Endodermal cell (in vitro differentiated cells): ENCODE measurements around the gene UBASH3A. TPM values are rescaled to one million over a fixed set of nuclear protein-coding genes. Genes with fewer than 3 reads are reported as not detected.

Source experiments
- DNase-seq: peaks from one replicate; pipeline ENCODE4 v3.0.0-alpha.2; 2017
- H3K27ac ChIP-seq: 2 replicates; pipeline ENCODE4 v1.5.1; 2013; ENCODE audit warnings: mild to moderate bottlenecking, low read depth, low read length, moderate library complexity
- H3K27me3 ChIP-seq: 2 replicates; pipeline ENCODE4 v1.6.1; 2013; ENCODE audit warnings: mild to moderate bottlenecking, low read length, moderate library complexity; ENCODE audit not compliant: insufficient read depth, control insufficient read depth, poor library complexity, severe bottlenecking
- H3K36me3 ChIP-seq: 2 replicates; pipeline ENCODE4 v1.7.0; 2013; ENCODE audit warnings: mild to moderate bottlenecking, low read length, moderate library complexity; ENCODE audit not compliant: control insufficient read depth, insufficient read depth
- H3K4me1 ChIP-seq: one replicate; pipeline ENCODE4 v1.7.0; 2013; ENCODE audit warnings: low read length; ENCODE audit not compliant: control insufficient read depth, insufficient read depth
- H3K4me3 ChIP-seq: 2 replicates; pipeline ENCODE4 v1.5.1; 2013; ENCODE audit warnings: mild to moderate bottlenecking, low read length, moderate library complexity
- H3K9ac ChIP-seq: 2 replicates; pipeline ENCODE4 v1.6.1; 2013; ENCODE audit warnings: mild to moderate bottlenecking, low read length, moderate library complexity; ENCODE audit not compliant: poor library complexity, severe bottlenecking; ENCODE audit errors: extremely low read depth
- H3K9me3 ChIP-seq: 2 replicates; pipeline ENCODE4 v1.6.1; 2013; ENCODE audit warnings: mild to moderate bottlenecking, low read length, moderate library complexity; ENCODE audit not compliant: control insufficient read depth
- H3K27ac Mint-ChIP-seq: 2 replicates; pipeline ENCODE4 v1.8.0; 2020; ENCODE audit warnings: mixed read lengths
- H3K27me3 Mint-ChIP-seq: 2 replicates; pipeline ENCODE4 v1.8.0; 2021; ENCODE audit warnings: mild to moderate bottlenecking, mixed read lengths; ENCODE audit not compliant: insufficient read depth
- H3K36me3 Mint-ChIP-seq: 2 replicates; pipeline ENCODE4 v1.8.0; 2020; ENCODE audit warnings: low read depth, mixed read lengths
- H3K4me1 Mint-ChIP-seq: 2 replicates; pipeline ENCODE4 v1.8.0; 2020; ENCODE audit warnings: mixed read lengths
- H3K4me3 Mint-ChIP-seq: 2 replicates; pipeline ENCODE4 v1.8.0; 2020; ENCODE audit warnings: mild to moderate bottlenecking, moderate library complexity, mixed read lengths
- H3K9me3 Mint-ChIP-seq: 2 replicates; pipeline ENCODE4 v1.8.0; 2020; ENCODE audit warnings: mild to moderate bottlenecking, mixed read lengths
- CTCF ChIP-seq: fragments of 200-600 bp; sonication (generic); conservative IDR thresholded peaks from 2 replicates; pipeline ENCODE4 v1.5.0; 2021; ENCODE audit warnings: antibody characterized with exemption, mild to moderate bottlenecking
- WGBS, 2 experiments: methylation state at CpG; one replicate each; pipeline versions ENCODE4 v1.1.5 to v1.1.7; 2013; ENCODE audit warnings: missing lambda C conversion rate in 2 of 2, mixed read lengths in 1 of 2; ENCODE audit not compliant: insufficient coverage in 1 of 2, insufficient read length in 1 of 2; 5-methylcytosine and 5-hydroxymethylcytosine counted together
- total RNA-seq, 2 donors: library from RNA; stranded (reverse); fragmentation: NEBNext Ultra II Directional in 1 of 2; extraction: Animal tissue kit (Norgen Biotek cat#: 25700) in 1 of 2; gene quantifications; 2 replicates in 1 of 2; 3 replicates in 1 of 2; pipeline ENCODE4 v1.2.1, GENCODE V29; 2021

UBASH3A gene
- total RNA-seq, 2 donors from 2014 or later: not detected

GRCh38 chr21:42398436-42399028 is 5.2 kb upstream of the UBASH3A start:
- no peak overlapping the region for H3K27ac Mint-ChIP-seq
- H3K27me3 ChIP-seq: no peaks in the 10 kb centered on the region

GRCh38 chr21:42400525-42400924 is 3.2 kb upstream of the UBASH3A start:
- DNase-seq: no peak
- Histone ChIP-seq H3K27me3 (no peaks in the 10 kb centered on the region), H3K36me3 (no peaks in the 10 kb centered on the region), H3K4me1 (no peaks in the 10 kb centered on the region), H3K4me3 (no peak overlapping the region), H3K27ac (no peak overlapping the region), H3K9ac (no peak overlapping the region), H3K9me3 (peaks cover 7% of the 10 kb centered on the region)
- no peak overlapping the region for H3K27ac Mint-ChIP-seq
- WGBS, 2 experiments: 76 to 94% methylated on average over 2 to 4 of the region's 4 CpGs
- peaks cover 10% of the 10 kb centered on the region for H3K4me1 Mint-ChIP-seq
- H3K36me3 Mint-ChIP-seq: no peaks in the 10 kb centered on the region
- TF ChIP-seq CTCF: no peak
- no peaks in the 10 kb centered on the region for H3K9me3 Mint-ChIP-seq
- H3K4me3 Mint-ChIP-seq: no peak overlapping the region
- H3K27me3 Mint-ChIP-seq: no peaks in the 10 kb centered on the region

More at GRCh38 chr21:42398436-42399028, 5.2 kb upstream of the UBASH3A start:
- Histone ChIP-seq H3K9me3 (peaks cover 7% of the 10 kb centered on the region), H3K4me3 (no peak overlapping the region), H3K36me3 (no peaks in the 10 kb centered on the region), H3K27ac (no peak overlapping the region), H3K4me1 (no peaks in the 10 kb centered on the region), H3K9ac (no peak overlapping the region)
- DNase-seq: no peak
- TF ChIP-seq CTCF: no peak
- Mint-ChIP-seq H3K4me3 (no peak overlapping the region), H3K27me3 (no peaks in the 10 kb centered on the region), H3K36me3 (no peaks in the 10 kb centered on the region), H3K9me3 (no peaks in the 10 kb centered on the region), H3K4me1 (peaks cover 10% of the 10 kb centered on the region)
- WGBS, 2 experiments: 82 to 85% methylated on average over 12 of the region's 12 CpGs

DNA sequence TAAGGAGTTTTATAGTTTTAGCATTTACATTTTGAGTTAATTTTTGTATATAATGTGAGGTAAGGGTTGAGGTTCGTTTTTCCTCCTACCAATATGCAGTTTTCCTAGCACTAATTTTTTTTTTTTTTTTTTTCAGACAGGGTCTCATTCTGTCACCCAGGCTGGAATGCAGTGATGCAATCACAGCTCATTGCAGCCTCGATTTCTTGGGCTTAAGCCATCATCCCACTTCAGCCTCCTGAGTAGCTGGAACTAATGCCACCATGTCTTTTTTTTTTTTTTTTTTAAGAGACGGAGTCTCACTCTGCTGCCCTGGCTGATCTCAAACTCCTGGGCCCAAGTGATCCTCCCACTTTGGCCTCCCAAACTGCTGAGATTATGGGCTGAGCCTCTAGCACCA is 2.5 kb upstream of the UBASH3A start:
- H3K9me3 Mint-ChIP-seq: no peaks in the 10 kb centered on the region
- no peak overlapping the region for H3K27ac Mint-ChIP-seq
- Histone ChIP-seq H3K9me3 (peaks cover 7% of the 10 kb centered on the region), H3K9ac (no peak overlapping the region), H3K4me1 (no peaks in the 10 kb centered on the region), H3K27me3 (no peaks in the 10 kb centered on the region), H3K4me3 (no peak overlapping the region), H3K27ac (no peak overlapping the region), H3K36me3 (no peaks in the 10 kb centered on the region)
- WGBS, 2 experiments: 83% methylated on average over 2 of the region's 3 CpGs; no CpG with 5 or more reads in 1 of the 2 experiments
- TF ChIP-seq CTCF: no peak
- H3K4me3 Mint-ChIP-seq: no peak overlapping the region
- H3K4me1 Mint-ChIP-seq: peaks cover 10% of the 10 kb centered on the region
- H3K36me3 Mint-ChIP-seq: no peaks in the 10 kb centered on the region
- H3K27me3 Mint-ChIP-seq: no peaks in the 10 kb centered on the region
- DNase-seq: no peak
